Ishikawa (cell line): ENCODE data around the gene HDAC8.

Experiments used
- CEBPB ChIP-seq: IDR thresholded peaks from 2 replicates; pipeline ENCODE4 v1.6.1; 2012
- CREB1 ChIP-seq: IDR thresholded peaks from 2 replicates; pipeline ENCODE4 v1.6.1; 2012; ENCODE audit warnings: low read depth
- EGR1 ChIP-seq: IDR thresholded peaks from 2 replicates; pipeline ENCODE4 v1.6.1; 2012
- EP300 ChIP-seq: IDR thresholded peaks from 2 replicates; pipeline ENCODE4 v1.6.1; 2012; ENCODE audit warnings: borderline replicate concordance
- FOXM1 ChIP-seq: IDR thresholded peaks from 2 replicates; pipeline ENCODE4 v1.6.1; 2012; ENCODE audit warnings: low read depth, borderline replicate concordance
- NFIC ChIP-seq: IDR thresholded peaks from 2 replicates; pipeline ENCODE4 v1.6.1; 2012
- RAD21 ChIP-seq: IDR thresholded peaks from 2 replicates; pipeline ENCODE4 v1.6.1; 2012; ENCODE audit warnings: low read depth
- TAF1 ChIP-seq: IDR thresholded peaks from 2 replicates; pipeline ENCODE4 v1.6.1; 2012; ENCODE audit warnings: low read depth, mild to moderate bottlenecking
- TCF12 ChIP-seq: IDR thresholded peaks from 2 replicates; pipeline ENCODE4 v1.6.1; 2012; ENCODE audit warnings: low read depth
- TEAD4 ChIP-seq: IDR thresholded peaks from 2 replicates; pipeline ENCODE4 v1.6.1; 2012
- YY1 ChIP-seq: IDR thresholded peaks from 2 replicates; pipeline ENCODE4 v1.6.1; 2012; ENCODE audit warnings: low read depth
- ZBTB7A ChIP-seq: IDR thresholded peaks from 2 replicates; pipeline ENCODE4 v1.6.1; 2012; ENCODE audit warnings: low read depth
- TF ChIP-seq, protein P1 (sequence below): IDR thresholded peaks from 2 replicates; pipeline ENCODE4 v1.6.1; 2012
- TF ChIP-seq, protein P2 (sequence below): IDR thresholded peaks from 2 replicates; pipeline ENCODE4 v1.6.1; 2012
- TF ChIP-seq, protein P3 (sequence below): IDR thresholded peaks from 2 replicates; pipeline ENCODE4 v1.6.1; 2012; ENCODE audit warnings: low read depth, mild to moderate bottlenecking

The HDAC8 gene

GRCh38 chrX:72314881-72315280, 257.8 kb downstream of the HDAC8 start:
- TF ChIP-seq NFIC (no peak), TCF12 (no peak), TAF1 (no peak), EP300 (no peak), TEAD4 (no peak), YY1 (no peak), RAD21 (no peak), ZBTB7A (no peak), CREB1 (no peak), FOXM1 (no peak), CEBPB (no peak)
- TF ChIP-seq, protein P1, sequence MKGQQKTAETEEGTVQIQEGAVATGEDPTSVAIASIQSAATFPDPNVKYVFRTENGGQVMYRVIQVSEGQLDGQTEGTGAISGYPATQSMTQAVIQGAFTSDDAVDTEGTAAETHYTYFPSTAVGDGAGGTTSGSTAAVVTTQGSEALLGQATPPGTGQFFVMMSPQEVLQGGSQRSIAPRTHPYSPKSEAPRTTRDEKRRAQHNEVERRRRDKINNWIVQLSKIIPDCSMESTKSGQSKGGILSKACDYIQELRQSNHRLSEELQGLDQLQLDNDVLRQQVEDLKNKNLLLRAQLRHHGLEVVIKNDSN = no peak
- TF ChIP-seq, protein P2, sequence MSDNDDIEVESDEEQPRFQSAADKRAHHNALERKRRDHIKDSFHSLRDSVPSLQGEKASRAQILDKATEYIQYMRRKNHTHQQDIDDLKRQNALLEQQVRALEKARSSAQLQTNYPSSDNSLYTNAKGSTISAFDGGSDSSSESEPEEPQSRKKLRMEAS = no peak
- TF ChIP-seq, protein P3, sequence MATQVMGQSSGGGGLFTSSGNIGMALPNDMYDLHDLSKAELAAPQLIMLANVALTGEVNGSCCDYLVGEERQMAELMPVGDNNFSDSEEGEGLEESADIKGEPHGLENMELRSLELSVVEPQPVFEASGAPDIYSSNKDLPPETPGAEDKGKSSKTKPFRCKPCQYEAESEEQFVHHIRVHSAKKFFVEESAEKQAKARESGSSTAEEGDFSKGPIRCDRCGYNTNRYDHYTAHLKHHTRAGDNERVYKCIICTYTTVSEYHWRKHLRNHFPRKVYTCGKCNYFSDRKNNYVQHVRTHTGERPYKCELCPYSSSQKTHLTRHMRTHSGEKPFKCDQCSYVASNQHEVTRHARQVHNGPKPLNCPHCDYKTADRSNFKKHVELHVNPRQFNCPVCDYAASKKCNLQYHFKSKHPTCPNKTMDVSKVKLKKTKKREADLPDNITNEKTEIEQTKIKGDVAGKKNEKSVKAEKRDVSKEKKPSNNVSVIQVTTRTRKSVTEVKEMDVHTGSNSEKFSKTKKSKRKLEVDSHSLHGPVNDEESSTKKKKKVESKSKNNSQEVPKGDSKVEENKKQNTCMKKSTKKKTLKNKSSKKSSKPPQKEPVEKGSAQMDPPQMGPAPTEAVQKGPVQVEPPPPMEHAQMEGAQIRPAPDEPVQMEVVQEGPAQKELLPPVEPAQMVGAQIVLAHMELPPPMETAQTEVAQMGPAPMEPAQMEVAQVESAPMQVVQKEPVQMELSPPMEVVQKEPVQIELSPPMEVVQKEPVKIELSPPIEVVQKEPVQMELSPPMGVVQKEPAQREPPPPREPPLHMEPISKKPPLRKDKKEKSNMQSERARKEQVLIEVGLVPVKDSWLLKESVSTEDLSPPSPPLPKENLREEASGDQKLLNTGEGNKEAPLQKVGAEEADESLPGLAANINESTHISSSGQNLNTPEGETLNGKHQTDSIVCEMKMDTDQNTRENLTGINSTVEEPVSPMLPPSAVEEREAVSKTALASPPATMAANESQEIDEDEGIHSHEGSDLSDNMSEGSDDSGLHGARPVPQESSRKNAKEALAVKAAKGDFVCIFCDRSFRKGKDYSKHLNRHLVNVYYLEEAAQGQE = no peak

GRCh38 chrX:72313707-72314641, 258.7 kb downstream of the HDAC8 start:
- TF ChIP-seq EP300 = no peak
- no peak for TF ChIP-seq RAD21
- TF ChIP-seq CREB1 = no peak
- TF ChIP-seq FOXM1 = no peak

- TF ChIP-seq EP300 = no peak
- TF ChIP-seq EGR1 = no peak
- no peak for TF ChIP-seq FOXM1
- TF ChIP-seq TCF12 = no peak
- TF ChIP-seq, protein P1 = no peak
- TF ChIP-seq, protein P2 = no peak
- TF ChIP-seq RAD21 = no peak
- TF ChIP-seq YY1 = no peak
- no peak for TF ChIP-seq CEBPB
- TF ChIP-seq, protein P3 = no peak
- TF ChIP-seq TEAD4 = no peak
- no peak for TF ChIP-seq CREB1
Measured at GRCh38 chrX:72312311-72312940, 260.2 kb downstream of the HDAC8 start.

GRCh38 chrX:72309297-72310071, 263.2 kb downstream of the HDAC8 start:
- TF ChIP-seq YY1 (no peak), CEBPB (no peak), EP300 (no peak), TCF12 (no peak), CREB1 (no peak), EGR1 (no peak)
- TF ChIP-seq, protein P3 = no peak
